WTC11 (cell line): ENCODE data around the gene MN1. TPM values are rescaled to one million over a fixed set of nuclear protein-coding genes. Genes with fewer than 3 reads are reported as not detected.

Experiments used
- ATAC-seq: fragments of 200-7000 bp; cut with Tn5 transposase; 2 replicates; pipeline ENCODE4 v1.10.0; 2021; ENCODE audit warnings: mild to moderate bottlenecking, moderate library complexity
- CTCF ChIA-PET: fragments of 300-600 bp; sonication (Branson Sonifier 250); formaldehyde crosslinking; loops from one replicate; lab custom pipeline; 2021; ENCODE audit warnings: antibody characterized with exemption; lab: Charles Lee
- POLR2A ChIA-PET: fragments of 350-600 bp; sonication (Branson Sonifier 250); formaldehyde crosslinking; loops from one replicate; lab custom pipeline; 2021; ENCODE audit warnings: antibody characterized with exemption; lab: Charles Lee
- DNase-seq: peaks from one replicate; pipeline ENCODE4 v3.0.0; 2021; ENCODE audit warnings: low spot score
- H3K27ac Mint-ChIP-seq: 2 replicates; pipeline ENCODE4 v1.8.0; 2021; ENCODE audit warnings: mixed read lengths
- H3K27me3 Mint-ChIP-seq: 2 replicates; pipeline ENCODE4 v1.8.0; 2021; ENCODE audit warnings: low read depth, mild to moderate bottlenecking, moderate library complexity, mixed read lengths
- H3K36me3 Mint-ChIP-seq: 2 replicates; pipeline ENCODE4 v1.8.0; 2021; ENCODE audit warnings: mixed read lengths
- H3K4me1 Mint-ChIP-seq: 2 replicates; pipeline ENCODE4 v1.8.0; 2022; ENCODE audit warnings: mixed read lengths
- H3K4me3 Mint-ChIP-seq: 2 replicates; pipeline ENCODE4 v1.8.0; 2021; ENCODE audit warnings: mild to moderate bottlenecking, moderate library complexity, mixed read lengths
- H3K9me3 Mint-ChIP-seq: 2 replicates; pipeline ENCODE4 v1.8.0; 2021; ENCODE audit warnings: mixed read lengths
- ARID4B ChIP-seq: sonication (generic); formaldehyde crosslinking; IDR thresholded peaks from 2 replicates; pipeline ENCODE4 v1.8.0; 2023; ENCODE audit warnings: missing genetic modification reagents, mild to moderate bottlenecking, borderline replicate concordance
- ETV6 ChIP-seq: sonication (generic); formaldehyde crosslinking; IDR thresholded peaks from 2 replicates; pipeline ENCODE4 v1.8.1; 2022; ENCODE audit warnings: mild to moderate bottlenecking, missing genetic modification reagents
- FOXJ3 ChIP-seq: sonication (generic); formaldehyde crosslinking; IDR thresholded peaks from 2 replicates; pipeline ENCODE4 v1.9.0; 2021; ENCODE audit warnings: missing genetic modification reagents, mild to moderate bottlenecking, borderline replicate concordance
- FOXP1 ChIP-seq: sonication (generic); formaldehyde crosslinking; IDR thresholded peaks from 2 replicates; pipeline ENCODE4 v1.8.0; 2022; ENCODE audit warnings: missing genetic modification reagents, mild to moderate bottlenecking, moderate library complexity, borderline replicate concordance
- IRF1 ChIP-seq: sonication (generic); formaldehyde crosslinking; IDR thresholded peaks from 2 replicates; pipeline ENCODE4 v1.8.0; 2023; ENCODE audit warnings: missing genetic modification reagents
- NFATC4 ChIP-seq: fragments of 250-450 bp; sonication (Bioruptor Pico); IDR thresholded peaks from 2 replicates; pipeline ENCODE4 v1.9.0; 2021; ENCODE audit warnings: mild to moderate bottlenecking
- NR2C2 ChIP-seq: sonication (generic); formaldehyde crosslinking; IDR thresholded peaks from 2 replicates; pipeline ENCODE4 v1.8.0; 2022; ENCODE audit warnings: mild to moderate bottlenecking, missing genetic modification reagents
- PRDM15 ChIP-seq: sonication (generic); formaldehyde crosslinking; IDR thresholded peaks from 2 replicates; pipeline ENCODE4 v1.8.0; 2022; ENCODE audit warnings: missing genetic modification reagents
- PRRX2 ChIP-seq: fragments of 250-450 bp; sonication (Bioruptor Pico); IDR thresholded peaks from 2 replicates; pipeline ENCODE4 v1.8.0; 2021; ENCODE audit warnings: mild to moderate bottlenecking
- SOX15 ChIP-seq: fragments of 250-450 bp; sonication (Bioruptor Pico); IDR thresholded peaks from 2 replicates; pipeline ENCODE4 v1.9.0; 2021; ENCODE audit warnings: mild to moderate bottlenecking
- TCF7 ChIP-seq: sonication (generic); formaldehyde crosslinking; IDR thresholded peaks from 2 replicates; pipeline ENCODE4 v1.8.0; 2022; ENCODE audit warnings: mild to moderate bottlenecking, low read depth, missing genetic modification reagents, moderate library complexity
- USF2 ChIP-seq: sonication (generic); formaldehyde crosslinking; IDR thresholded peaks from 2 replicates; pipeline ENCODE4 v1.8.1; 2023; ENCODE audit warnings: mild to moderate bottlenecking, missing genetic modification reagents, moderate library complexity
- ZNF416 ChIP-seq: fragments of 250-450 bp; sonication (Bioruptor Pico); IDR thresholded peaks from 2 replicates; pipeline ENCODE4 v1.9.0; 2021; ENCODE audit warnings: mild to moderate bottlenecking, inconsistent platforms
- ZSCAN18 ChIP-seq: fragments of 250-450 bp; sonication (Bioruptor Pico); IDR thresholded peaks from 2 replicates; pipeline ENCODE4 v2.1.2; 2022; ENCODE audit warnings: mild to moderate bottlenecking, moderate library complexity
- total RNA-seq: library from RNA; stranded (reverse); gene quantifications from 3 replicates; pipeline ENCODE4 v1.2.3, GENCODE V29; 2021
- TF ChIP-seq, protein P1 (sequence below): sonication (generic); formaldehyde crosslinking; IDR thresholded peaks from 2 replicates; pipeline ENCODE4 v1.8.1; 2022; ENCODE audit warnings: mild to moderate bottlenecking, moderate library complexity, missing genetic modification reagents
- TF ChIP-seq, protein P2 (sequence below): fragments of 250-450 bp; sonication (Bioruptor Pico); IDR thresholded peaks from 2 replicates; pipeline ENCODE4 v1.9.0; 2021; ENCODE audit warnings: mild to moderate bottlenecking, borderline replicate concordance
- TF ChIP-seq, protein P3 (sequence below): sonication (generic); formaldehyde crosslinking; IDR thresholded peaks from 2 replicates; pipeline ENCODE4 v1.8.0; 2022; ENCODE audit warnings: mild to moderate bottlenecking, missing genetic modification reagents

Gene MN1
- total RNA-seq, 1 experiment from 2014 or later = 21.3 TPM

DNA sequence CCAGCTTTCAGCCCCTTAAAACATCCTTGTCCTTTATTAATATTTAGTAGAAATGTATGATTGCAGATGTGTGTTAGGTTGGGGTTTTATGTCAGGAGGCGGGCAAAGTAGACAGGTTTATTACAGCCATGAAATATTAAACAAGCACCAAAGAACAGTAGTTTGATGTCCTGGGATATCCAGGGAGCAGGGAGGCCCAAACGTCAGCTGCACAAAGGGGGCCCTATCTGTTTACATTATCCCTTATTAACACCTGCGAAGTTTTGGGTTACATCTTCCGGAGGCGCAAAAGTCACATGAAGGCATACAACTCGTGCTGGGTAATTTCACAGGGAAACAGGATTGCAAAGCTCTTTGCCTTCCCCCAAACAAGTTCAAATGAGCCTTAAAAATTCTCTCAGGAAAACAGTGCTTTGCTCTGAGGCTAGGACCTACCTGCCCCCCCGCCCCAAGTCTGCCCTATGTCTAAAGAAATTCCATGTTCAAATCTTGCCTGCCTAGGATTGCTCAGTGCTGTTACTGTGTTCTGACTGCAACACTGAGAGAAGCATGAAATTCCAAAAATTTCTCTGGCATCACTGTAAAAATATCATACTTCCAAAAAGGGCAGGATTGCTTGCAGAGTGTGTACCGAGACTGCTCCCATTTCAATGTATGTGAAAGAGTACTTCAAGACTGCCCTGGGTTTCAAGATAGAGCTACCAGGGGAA lies 8.9 kb downstream of the MN1 start:
- Mint-ChIP-seq H3K9me3 (no peaks in the 10 kb centered on the region), H3K27me3 (peaks cover 82% of the 10 kb centered on the region), H3K4me1 (peaks cover 71% of the 10 kb centered on the region), H3K27ac (no peak overlapping the region), H3K4me3 (peak overlapping the region; percentile 34; the same call in 1 of the 2 replicates), H3K36me3 (no peaks in the 10 kb centered on the region)
- DNase-seq = no peak
- POLR2A ChIA-PET = interaction anchor here (0.6 kb wide), 1 partner anchor 567 kb away, joined by 10 read pairs; no protein-coding TSS in a partner anchor
- TF ChIP-seq PRDM15 (CRISPR knock-in tag) (no peak), IRF1 (CRISPR knock-in tag) (no peak), PRRX2 (no peak), ARID4B (no peak), NFATC4 (CRISPR knock-in tag) (no peak), TCF7 (CRISPR knock-in tag) (no peak), SOX15 (no peak), ZNF416 (CRISPR knock-in tag) (no peak), NR2C2 (CRISPR knock-in tag) (no peak), USF2 (CRISPR knock-in tag) (no peak), ZSCAN18 (CRISPR knock-in tag) (no peak)
- TF ChIP-seq, protein P1, sequence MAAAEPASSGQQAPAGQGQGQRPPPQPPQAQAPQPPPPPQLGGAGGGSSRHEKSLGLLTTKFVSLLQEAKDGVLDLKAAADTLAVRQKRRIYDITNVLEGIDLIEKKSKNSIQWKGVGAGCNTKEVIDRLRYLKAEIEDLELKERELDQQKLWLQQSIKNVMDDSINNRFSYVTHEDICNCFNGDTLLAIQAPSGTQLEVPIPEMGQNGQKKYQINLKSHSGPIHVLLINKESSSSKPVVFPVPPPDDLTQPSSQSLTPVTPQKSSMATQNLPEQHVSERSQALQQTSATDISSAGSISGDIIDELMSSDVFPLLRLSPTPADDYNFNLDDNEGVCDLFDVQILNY (CRISPR knock-in tag) = no peak
- no peak for ATAC-seq
- CTCF ChIA-PET = interaction anchor here (0.8 to 1.0 kb wide), 3 partner anchors 12 to 434 kb away, joined by 3 read pairs; no protein-coding TSS in a partner anchor

DNA sequence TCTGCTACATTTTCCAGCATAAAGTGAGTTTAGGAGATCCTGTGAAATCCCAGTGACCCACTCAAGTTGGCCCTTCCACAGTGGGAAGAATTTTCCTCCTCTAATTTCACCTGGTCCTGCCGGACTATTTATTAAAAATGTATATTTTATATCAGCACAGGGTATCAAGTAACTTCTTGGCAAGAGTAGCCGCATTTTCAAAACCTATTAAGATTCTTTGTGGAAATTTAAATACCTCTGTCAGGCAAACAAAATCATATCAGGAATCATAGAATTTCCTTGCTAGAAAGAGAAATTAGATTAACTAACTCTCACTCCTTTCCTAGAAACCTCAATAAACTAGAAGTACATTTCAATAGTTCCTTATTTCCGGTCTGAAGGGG lies 9.7 kb downstream of the MN1 start:
- peaks cover 75% of the 10 kb centered on the region for H3K27me3 Mint-ChIP-seq
- no peaks in the 10 kb centered on the region for H3K36me3 Mint-ChIP-seq
- H3K4me1 Mint-ChIP-seq = peaks cover 75% of the 10 kb centered on the region
- no peak for DNase-seq
- ATAC-seq = no peak
- H3K9me3 Mint-ChIP-seq = no peaks in the 10 kb centered on the region
- ChIA-PET POLR2A (no interaction called here), CTCF (no interaction called here)
- no peak overlapping the region for H3K4me3 Mint-ChIP-seq
- H3K27ac Mint-ChIP-seq = 0 out of 2 replicates have a peak overlapping the region, but pooled peaks have one; percentile 4
- TF ChIP-seq FOXJ3 (CRISPR knock-in tag) (no peak), ETV6 (CRISPR knock-in tag) (no peak), FOXP1 (CRISPR knock-in tag) (no peak)
- TF ChIP-seq, protein P2, sequence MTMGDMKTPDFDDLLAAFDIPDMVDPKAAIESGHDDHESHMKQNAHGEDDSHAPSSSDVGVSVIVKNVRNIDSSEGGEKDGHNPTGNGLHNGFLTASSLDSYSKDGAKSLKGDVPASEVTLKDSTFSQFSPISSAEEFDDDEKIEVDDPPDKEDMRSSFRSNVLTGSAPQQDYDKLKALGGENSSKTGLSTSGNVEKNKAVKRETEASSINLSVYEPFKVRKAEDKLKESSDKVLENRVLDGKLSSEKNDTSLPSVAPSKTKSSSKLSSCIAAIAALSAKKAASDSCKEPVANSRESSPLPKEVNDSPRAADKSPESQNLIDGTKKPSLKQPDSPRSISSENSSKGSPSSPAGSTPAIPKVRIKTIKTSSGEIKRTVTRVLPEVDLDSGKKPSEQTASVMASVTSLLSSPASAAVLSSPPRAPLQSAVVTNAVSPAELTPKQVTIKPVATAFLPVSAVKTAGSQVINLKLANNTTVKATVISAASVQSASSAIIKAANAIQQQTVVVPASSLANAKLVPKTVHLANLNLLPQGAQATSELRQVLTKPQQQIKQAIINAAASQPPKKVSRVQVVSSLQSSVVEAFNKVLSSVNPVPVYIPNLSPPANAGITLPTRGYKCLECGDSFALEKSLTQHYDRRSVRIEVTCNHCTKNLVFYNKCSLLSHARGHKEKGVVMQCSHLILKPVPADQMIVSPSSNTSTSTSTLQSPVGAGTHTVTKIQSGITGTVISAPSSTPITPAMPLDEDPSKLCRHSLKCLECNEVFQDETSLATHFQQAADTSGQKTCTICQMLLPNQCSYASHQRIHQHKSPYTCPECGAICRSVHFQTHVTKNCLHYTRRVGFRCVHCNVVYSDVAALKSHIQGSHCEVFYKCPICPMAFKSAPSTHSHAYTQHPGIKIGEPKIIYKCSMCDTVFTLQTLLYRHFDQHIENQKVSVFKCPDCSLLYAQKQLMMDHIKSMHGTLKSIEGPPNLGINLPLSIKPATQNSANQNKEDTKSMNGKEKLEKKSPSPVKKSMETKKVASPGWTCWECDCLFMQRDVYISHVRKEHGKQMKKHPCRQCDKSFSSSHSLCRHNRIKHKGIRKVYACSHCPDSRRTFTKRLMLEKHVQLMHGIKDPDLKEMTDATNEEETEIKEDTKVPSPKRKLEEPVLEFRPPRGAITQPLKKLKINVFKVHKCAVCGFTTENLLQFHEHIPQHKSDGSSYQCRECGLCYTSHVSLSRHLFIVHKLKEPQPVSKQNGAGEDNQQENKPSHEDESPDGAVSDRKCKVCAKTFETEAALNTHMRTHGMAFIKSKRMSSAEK (CRISPR knock-in tag) = no peak
- TF ChIP-seq, protein P3, sequence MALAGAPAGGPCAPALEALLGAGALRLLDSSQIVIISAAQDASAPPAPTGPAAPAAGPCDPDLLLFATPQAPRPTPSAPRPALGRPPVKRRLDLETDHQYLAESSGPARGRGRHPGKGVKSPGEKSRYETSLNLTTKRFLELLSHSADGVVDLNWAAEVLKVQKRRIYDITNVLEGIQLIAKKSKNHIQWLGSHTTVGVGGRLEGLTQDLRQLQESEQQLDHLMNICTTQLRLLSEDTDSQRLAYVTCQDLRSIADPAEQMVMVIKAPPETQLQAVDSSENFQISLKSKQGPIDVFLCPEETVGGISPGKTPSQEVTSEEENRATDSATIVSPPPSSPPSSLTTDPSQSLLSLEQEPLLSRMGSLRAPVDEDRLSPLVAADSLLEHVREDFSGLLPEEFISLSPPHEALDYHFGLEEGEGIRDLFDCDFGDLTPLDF (CRISPR knock-in tag) = no peak
